HFFc6 (cell line): ENCODE results near the gene LIPJ. TPM values are rescaled to one million over a fixed set of nuclear protein-coding genes. Genes with fewer than 3 reads are reported as not detected.

Source experiments
- DNase-seq: peaks from one replicate; pipeline ENCODE4 v3.0.0-alpha.2; 2018
- H3K27ac Mint-ChIP-seq: 2 replicates; pipeline ENCODE4 v1.8.0; 2020; ENCODE audit warnings: mild to moderate bottlenecking, mixed read lengths
- H3K27me3 Mint-ChIP-seq: 2 replicates; pipeline ENCODE4 v1.8.0; 2021; ENCODE audit warnings: mild to moderate bottlenecking, moderate library complexity, mixed read lengths; ENCODE audit not compliant: insufficient read depth
- H3K36me3 Mint-ChIP-seq: 2 replicates; pipeline ENCODE4 v1.8.0; 2021; ENCODE audit warnings: low read depth, mixed read lengths
- H3K4me1 Mint-ChIP-seq: 2 replicates; pipeline ENCODE4 v1.8.0; 2020; ENCODE audit warnings: low read depth, mixed read lengths
- H3K4me3 Mint-ChIP-seq: 2 replicates; pipeline ENCODE4 v1.8.0; 2020; ENCODE audit warnings: mild to moderate bottlenecking, moderate library complexity, mixed read lengths
- H3K9me3 Mint-ChIP-seq: 2 replicates; pipeline ENCODE4 v1.8.0; 2020; ENCODE audit warnings: mild to moderate bottlenecking, mixed read lengths
- total RNA-seq, 6 experiments: library from RNA; stranded (reverse); fragmentation: NEBNext Ultra II Directional; extraction: Animal tissue kit (Norgen Biotek cat#: 25700); gene quantifications; 2 replicates in 1 of 6; 3 replicates in 5 of 6; pipeline ENCODE4 v1.2.3, GENCODE V29; 2021
- TF ChIP-seq, protein P1 (sequence below): fragments of 200-600 bp; sonication (generic); IDR thresholded peaks from 2 replicates; pipeline ENCODE4 v1.5.0; 2021; ENCODE audit warnings: antibody characterized with exemption, mild to moderate bottlenecking

LIPJ gene
- total RNA-seq, 6 experiments from 2014 or later: not detected

DNA sequence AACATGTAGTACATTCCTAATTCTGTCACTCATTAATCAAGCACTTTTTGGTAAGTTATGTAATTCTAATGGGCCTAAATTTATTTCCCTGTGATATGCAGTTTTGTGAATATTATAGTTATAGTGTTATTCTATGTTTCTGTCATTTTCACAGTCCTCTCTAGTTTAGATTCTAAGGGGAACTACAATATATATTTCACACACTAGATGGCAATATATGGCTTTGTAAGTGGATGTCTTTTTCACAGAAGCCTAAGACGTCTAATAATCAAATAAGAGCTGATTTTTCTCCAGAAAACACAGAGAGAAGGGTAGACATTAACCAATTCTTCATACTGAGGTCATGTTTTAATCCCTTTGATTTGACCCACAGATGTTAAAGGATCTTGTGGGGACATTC is 21.5 kb upstream of the LIPJ start:
- peaks cover 2% of the 10 kb centered on the region; the same call in 1 of the 2 replicates for H3K27me3 Mint-ChIP-seq
- peak; percentile 43 for DNase-seq
- peaks cover 11% of the 10 kb centered on the region for H3K4me1 Mint-ChIP-seq
- H3K36me3 Mint-ChIP-seq: no peaks in the 10 kb centered on the region
- no peaks in the 10 kb centered on the region for H3K9me3 Mint-ChIP-seq
- no peak overlapping the region for H3K4me3 Mint-ChIP-seq
- TF ChIP-seq, protein P1, sequence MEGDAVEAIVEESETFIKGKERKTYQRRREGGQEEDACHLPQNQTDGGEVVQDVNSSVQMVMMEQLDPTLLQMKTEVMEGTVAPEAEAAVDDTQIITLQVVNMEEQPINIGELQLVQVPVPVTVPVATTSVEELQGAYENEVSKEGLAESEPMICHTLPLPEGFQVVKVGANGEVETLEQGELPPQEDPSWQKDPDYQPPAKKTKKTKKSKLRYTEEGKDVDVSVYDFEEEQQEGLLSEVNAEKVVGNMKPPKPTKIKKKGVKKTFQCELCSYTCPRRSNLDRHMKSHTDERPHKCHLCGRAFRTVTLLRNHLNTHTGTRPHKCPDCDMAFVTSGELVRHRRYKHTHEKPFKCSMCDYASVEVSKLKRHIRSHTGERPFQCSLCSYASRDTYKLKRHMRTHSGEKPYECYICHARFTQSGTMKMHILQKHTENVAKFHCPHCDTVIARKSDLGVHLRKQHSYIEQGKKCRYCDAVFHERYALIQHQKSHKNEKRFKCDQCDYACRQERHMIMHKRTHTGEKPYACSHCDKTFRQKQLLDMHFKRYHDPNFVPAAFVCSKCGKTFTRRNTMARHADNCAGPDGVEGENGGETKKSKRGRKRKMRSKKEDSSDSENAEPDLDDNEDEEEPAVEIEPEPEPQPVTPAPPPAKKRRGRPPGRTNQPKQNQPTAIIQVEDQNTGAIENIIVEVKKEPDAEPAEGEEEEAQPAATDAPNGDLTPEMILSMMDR: peak; percentile 80
- no peak overlapping the region for H3K27ac Mint-ChIP-seq

DNA sequence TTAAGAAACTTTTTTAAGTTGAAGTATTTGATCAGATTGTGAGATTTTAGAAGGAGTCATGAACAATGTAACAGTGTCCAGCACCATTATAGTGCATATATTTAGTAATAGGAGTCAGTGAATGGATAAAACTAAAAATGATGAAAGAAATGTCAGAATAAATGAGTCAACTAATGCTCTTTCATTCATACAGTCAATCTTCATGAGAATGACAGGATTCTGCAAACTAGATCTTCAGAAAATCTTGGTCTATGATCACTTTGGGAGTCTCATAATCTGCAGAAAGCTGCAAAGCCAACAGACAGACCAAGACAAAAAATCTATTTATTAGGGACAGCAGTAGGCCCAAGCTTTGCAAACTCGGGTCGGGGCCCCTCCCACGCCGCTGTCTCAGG is 4.2 kb upstream of the LIPJ start:
- Mint-ChIP-seq H3K4me1 (peaks cover 6% of the 10 kb centered on the region; the same call in 1 of the 2 replicates), H3K27me3 (no peaks in the 10 kb centered on the region), H3K9me3 (no peaks in the 10 kb centered on the region), H3K27ac (no peak overlapping the region), H3K36me3 (no peaks in the 10 kb centered on the region), H3K4me3 (peak overlapping the region; percentile 1; the same call in 1 of the 2 replicates)
- TF ChIP-seq, protein P1: no peak
- DNase-seq: no peak

DNA sequence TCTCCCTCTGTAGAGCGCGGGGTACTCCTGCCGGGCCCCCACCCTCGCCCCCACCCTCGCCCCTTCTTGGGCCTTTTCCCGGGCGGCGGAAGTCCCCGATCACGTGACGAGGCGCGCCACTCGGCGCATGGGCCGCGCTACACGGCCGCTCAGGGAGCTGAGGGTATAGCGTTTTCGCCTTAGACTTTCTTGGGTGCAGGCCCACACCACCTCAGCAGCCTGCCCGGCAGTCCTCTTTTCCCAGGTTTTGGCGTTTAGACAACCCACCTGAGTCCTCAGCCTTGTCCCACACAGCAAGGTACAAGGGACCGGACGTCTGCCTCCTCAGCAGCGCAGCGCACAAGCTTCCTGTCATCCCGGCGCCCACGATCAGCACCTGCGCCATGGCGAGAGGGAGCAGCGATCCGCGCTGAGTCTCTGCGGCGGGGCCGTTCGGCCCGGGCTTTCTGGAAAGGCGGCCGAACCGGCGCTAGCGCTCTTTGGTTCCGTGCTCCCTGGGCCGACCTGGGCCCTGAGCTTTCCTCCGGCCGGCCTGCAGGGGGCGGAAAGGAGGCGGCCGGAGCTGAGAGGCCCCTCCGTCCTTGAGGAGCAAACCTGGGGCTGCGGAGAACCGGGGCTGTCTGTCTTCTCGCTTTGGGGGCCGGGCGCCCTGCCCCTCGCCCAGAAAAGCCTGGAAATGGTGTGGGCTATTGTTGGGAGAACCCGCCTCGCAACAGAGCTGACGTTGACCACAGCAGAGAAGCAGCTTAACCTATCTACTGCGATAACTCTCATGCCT is 3.6 kb upstream of the LIPJ start, which contains the start of gene RNLS:
Gene RNLS, minus strand, starts transcription at position 513 of the 778 bp plus-strand sequence.
- Mint-ChIP-seq H3K27me3 (no peaks in the 10 kb centered on the region), H3K4me3 (peak within 1 kb of the TSS; percentile 83), H3K27ac (peak within 1 kb of the TSS; percentile 47), H3K9me3 (no peaks in the 10 kb centered on the region), H3K36me3 (no peaks in the 10 kb centered on the region), H3K4me1 (peaks cover 6% of the 10 kb centered on the region; the same call in 1 of the 2 replicates)
- DNase-seq: no peak
- TF ChIP-seq, protein P1: peak; percentile 77

DNA sequence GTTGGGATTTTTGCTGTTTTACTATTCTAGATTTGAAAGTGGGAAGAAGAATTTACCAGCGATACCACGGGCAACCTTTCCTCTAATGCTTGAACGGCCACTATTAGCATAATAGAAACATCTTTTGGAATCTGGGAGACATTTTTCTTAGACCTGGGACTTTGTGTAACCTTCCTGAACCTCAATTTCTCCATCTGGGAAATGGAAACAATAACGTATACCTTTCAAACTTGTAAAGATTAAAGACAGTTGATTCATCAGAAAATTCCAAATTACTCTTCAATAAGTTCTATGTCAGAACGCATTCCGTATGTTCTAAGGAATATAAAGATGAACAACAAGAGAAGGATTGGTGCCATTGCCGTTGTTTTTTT is 3.0 kb upstream of the LIPJ start:
- no peak for DNase-seq
- Mint-ChIP-seq H3K9me3 (no peaks in the 10 kb centered on the region), H3K4me3 (peak overlapping the region; percentile 83), H3K36me3 (no peaks in the 10 kb centered on the region), H3K4me1 (peaks cover 6% of the 10 kb centered on the region; the same call in 1 of the 2 replicates), H3K27ac (peak overlapping the region; percentile 47), H3K27me3 (no peaks in the 10 kb centered on the region)
- TF ChIP-seq, protein P1: no peak

DNA sequence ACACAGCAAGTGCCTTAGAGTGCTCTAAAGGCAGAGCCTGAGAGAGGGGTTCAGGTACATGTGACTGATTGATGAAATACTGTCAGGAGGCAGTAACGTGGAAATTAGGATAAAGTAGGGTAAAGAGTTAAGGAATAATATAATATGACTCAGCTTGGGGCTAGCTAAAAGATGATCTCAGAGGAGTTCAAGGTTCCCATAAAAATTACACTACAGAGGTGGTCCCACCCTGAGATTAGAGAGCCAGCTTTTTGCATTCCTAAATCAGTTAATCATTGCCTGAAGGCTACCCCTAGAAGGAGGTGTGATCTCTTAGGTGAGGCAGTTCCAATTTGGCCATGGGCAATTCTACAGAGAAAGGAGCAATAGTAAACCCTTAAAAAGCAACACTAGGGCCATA is 5.8 kb downstream of the LIPJ start:
- H3K9me3 Mint-ChIP-seq: no peaks in the 10 kb centered on the region
- H3K27me3 Mint-ChIP-seq: no peaks in the 10 kb centered on the region
- no peak overlapping the region for H3K4me3 Mint-ChIP-seq
- no peak for DNase-seq
- H3K27ac Mint-ChIP-seq: no peak overlapping the region
- H3K36me3 Mint-ChIP-seq: no peaks in the 10 kb centered on the region
- peaks cover 8% of the 10 kb centered on the region; the same call in 1 of the 2 replicates for H3K4me1 Mint-ChIP-seq
- TF ChIP-seq, protein P1: no peak
